ENCODE data around the gene PRSS38.

PRSS38 gene

GRCh38 chr1:227793948-227794816 lies 21.3 kb upstream of the PRSS38 start:
- no peak overlapping the region for H3K4me3 Mint-ChIP-seq
- H3K27me3 Mint-ChIP-seq: peaks cover 16 to 24% of the 10 kb centered on the region in 2 donors
- H3K36me3 Mint-ChIP-seq: no peaks in the 10 kb centered on the region
- no peak overlapping the region for H3K27ac Mint-ChIP-seq
- H3K9me3 Mint-ChIP-seq: no peaks in the 10 kb centered on the region
- peaks cover 2 to 4% of the 10 kb centered on the region in 2 donors for H3K4me1 Mint-ChIP-seq
- ATAC-seq (replicated peaks) (no peak), DNase-seq (no peak)

- Mint-ChIP-seq H3K9me3 (no peaks in the 10 kb centered on the region), H3K27me3 (peaks cover 16 to 26% of the 10 kb centered on the region in 2 donors), H3K4me1 (no peaks in the 10 kb centered on the region), H3K36me3 (no peaks in the 10 kb centered on the region), H3K27ac (no peak overlapping the region), H3K4me3 (no peak overlapping the region)
- ATAC-seq (replicated peaks): no peak
- no peak for DNase-seq
Observed at GRCh38 chr1:227794817-227795192, 20.7 kb upstream of the PRSS38 start.

GRCh38 chr1:227795732-227796131 lies 19.7 kb upstream of the PRSS38 start:
- no peaks in the 10 kb centered on the region for H3K9me3 Mint-ChIP-seq
- no peak for DNase-seq
- H3K4me3 Mint-ChIP-seq: no peak overlapping the region
- ATAC-seq (replicated peaks): no peak
- H3K36me3 Mint-ChIP-seq: no peaks in the 10 kb centered on the region
- no peaks in the 10 kb centered on the region for H3K4me1 Mint-ChIP-seq
- peaks cover 16 to 28% of the 10 kb centered on the region in 2 donors for H3K27me3 Mint-ChIP-seq
- no peak overlapping the region for H3K27ac Mint-ChIP-seq

- Mint-ChIP-seq H3K27me3 (peaks cover 16 to 28% of the 10 kb centered on the region in 2 donors), H3K4me1 (no peaks in the 10 kb centered on the region), H3K9me3 (no peaks in the 10 kb centered on the region), H3K27ac (no peak overlapping the region), H3K36me3 (no peaks in the 10 kb centered on the region), H3K4me3 (no peak overlapping the region)
- DNase-seq: no peak
- ATAC-seq (replicated peaks): no peak
Observed at GRCh38 chr1:227796359-227796915, 19.0 kb upstream of the PRSS38 start.

GRCh38 chr1:227797144-227797543 lies 18.3 kb upstream of the PRSS38 start:
- Mint-ChIP-seq H3K27ac (no peak overlapping the region), H3K4me3 (no peak overlapping the region), H3K27me3 (peaks cover 16 to 28% of the 10 kb centered on the region in 2 donors), H3K4me1 (no peaks in the 10 kb centered on the region), H3K9me3 (no peaks in the 10 kb centered on the region), H3K36me3 (no peaks in the 10 kb centered on the region)
- ATAC-seq (replicated peaks) (no peak), DNase-seq (no peak)

GRCh38 chr1:227797625-227798024 lies 17.9 kb upstream of the PRSS38 start:
- no peak for ATAC-seq (replicated peaks)
- H3K4me1 Mint-ChIP-seq: no peaks in the 10 kb centered on the region
- DNase-seq: no peak
- peaks cover 16 to 28% of the 10 kb centered on the region in 2 donors for H3K27me3 Mint-ChIP-seq
- no peak overlapping the region for H3K4me3 Mint-ChIP-seq
- no peaks in the 10 kb centered on the region for H3K36me3 Mint-ChIP-seq
- H3K27ac Mint-ChIP-seq: no peak overlapping the region
- no peaks in the 10 kb centered on the region for H3K9me3 Mint-ChIP-seq

GRCh38 chr1:227798078-227798802 lies 17.2 kb upstream of the PRSS38 start:
- DNase-seq (no peak), ATAC-seq (replicated peaks) (no peak)
- H3K27me3 Mint-ChIP-seq: peaks cover 21 to 28% of the 10 kb centered on the region in 2 donors
- no peaks in the 10 kb centered on the region for H3K4me1 Mint-ChIP-seq
- H3K36me3 Mint-ChIP-seq: no peaks in the 10 kb centered on the region
- H3K9me3 Mint-ChIP-seq: peaks cover 0 to 2% of the 10 kb centered on the region in 2 donors
- no peak overlapping the region for H3K27ac Mint-ChIP-seq
- no peak overlapping the region for H3K4me3 Mint-ChIP-seq

- peaks cover 7 to 8% of the 10 kb centered on the region in 2 donors for H3K9me3 Mint-ChIP-seq
- peaks cover 28 to 35% of the 10 kb centered on the region in 2 donors for H3K27me3 Mint-ChIP-seq
- H3K4me3 Mint-ChIP-seq: no peak overlapping the region
- no peak overlapping the region for H3K27ac Mint-ChIP-seq
- ATAC-seq (replicated peaks) (no peak), DNase-seq (no peak)
- peaks cover 0 to 4% of the 10 kb centered on the region in 2 donors for H3K36me3 Mint-ChIP-seq
- no peaks in the 10 kb centered on the region for H3K4me1 Mint-ChIP-seq
Observed at GRCh38 chr1:227799756-227800155, 15.7 kb upstream of the PRSS38 start.

GRCh38 chr1:227803933-227804332 lies 11.5 kb upstream of the PRSS38 start:
- Mint-ChIP-seq H3K4me1 (no peaks in the 10 kb centered on the region), H3K27me3 (peaks cover 27 to 33% of the 10 kb centered on the region in 2 donors), H3K36me3 (peaks cover 0 to 4% of the 10 kb centered on the region in 2 donors), H3K27ac (no peak overlapping the region), H3K4me3 (no peak overlapping the region), H3K9me3 (peaks cover 7 to 9% of the 10 kb centered on the region in 2 donors)
- DNase-seq: no peak
- no peak for ATAC-seq (replicated peaks)

- Mint-ChIP-seq H3K36me3 (peaks cover 0 to 4% of the 10 kb centered on the region in 2 donors), H3K4me3 (no peak overlapping the region), H3K27me3 (peaks cover 22 to 33% of the 10 kb centered on the region in 2 donors), H3K9me3 (peaks cover 7 to 9% of the 10 kb centered on the region in 2 donors), H3K27ac (no peak overlapping the region), H3K4me1 (no peaks in the 10 kb centered on the region)
- no peak for DNase-seq
- ATAC-seq (replicated peaks): no peak
Observed at GRCh38 chr1:227805606-227806197, 9.8 kb upstream of the PRSS38 start.

GRCh38 chr1:227808566-227808965 lies 6.9 kb upstream of the PRSS38 start:
- peaks cover 19% of the 10 kb centered on the region in 2 donors for H3K9me3 Mint-ChIP-seq
- DNase-seq (no peak), ATAC-seq (replicated peaks) (no peak)
- H3K4me1 Mint-ChIP-seq: no peaks in the 10 kb centered on the region
- H3K27ac Mint-ChIP-seq: no peak overlapping the region
- H3K4me3 Mint-ChIP-seq: no peak overlapping the region
- H3K36me3 Mint-ChIP-seq: peaks cover 2 to 4% of the 10 kb centered on the region in 2 donors
- H3K27me3 Mint-ChIP-seq: peaks cover 19 to 25% of the 10 kb centered on the region in 2 donors

GRCh38 chr1:227809026-227809425 lies 6.4 kb upstream of the PRSS38 start:
- Mint-ChIP-seq H3K36me3 (peaks cover 2 to 4% of the 10 kb centered on the region in 2 donors), H3K4me1 (no peaks in the 10 kb centered on the region), H3K4me3 (no peak overlapping the region), H3K27me3 (peaks cover 14 to 21% of the 10 kb centered on the region in 2 donors), H3K9me3 (peaks cover 17 to 18% of the 10 kb centered on the region in 2 donors), H3K27ac (no peak overlapping the region)
- DNase-seq (no peak), ATAC-seq (replicated peaks) (no peak)

GRCh38 chr1:227813962-227814361 lies 1.5 kb upstream of the PRSS38 start:
- DNase-seq (no peak), ATAC-seq (replicated peaks) (no peak)
- peaks cover 2 to 3% of the 10 kb centered on the region in 2 donors for H3K36me3 Mint-ChIP-seq
- H3K4me1 Mint-ChIP-seq: no peaks in the 10 kb centered on the region
- peaks cover 17 to 21% of the 10 kb centered on the region in 2 donors for H3K9me3 Mint-ChIP-seq
- no peak overlapping the region for H3K27ac Mint-ChIP-seq
- no peak overlapping the region for H3K4me3 Mint-ChIP-seq
- H3K27me3 Mint-ChIP-seq: peaks cover 0 to 5% of the 10 kb centered on the region in 2 donors

- peaks cover 24 to 30% of the 10 kb centered on the region in 2 donors for H3K9me3 Mint-ChIP-seq
- no peak overlapping the region for H3K4me3 Mint-ChIP-seq
- H3K27ac Mint-ChIP-seq: no peak overlapping the region
- H3K36me3 Mint-ChIP-seq: peaks cover 2 to 3% of the 10 kb centered on the region in 2 donors
- peaks cover 0 to 8% of the 10 kb centered on the region in 2 donors for H3K27me3 Mint-ChIP-seq
- DNase-seq (no peak), ATAC-seq (replicated peaks) (no peak)
- H3K4me1 Mint-ChIP-seq: no peaks in the 10 kb centered on the region
Observed at GRCh38 chr1:227816750-227817446, 1.4 kb downstream of the PRSS38 start.
